HG02840 (cell line): ENCODE measurements around the gene NFXL1.

Experiments
- ATAC-seq: cut with Tn5 transposase; IDR thresholded peaks from one replicate; pipeline ENCODE4 v1.9.1; 2021; ENCODE audit warnings: mild to moderate bottlenecking, moderate library complexity, moderate number of reproducible peaks; ENCODE audit not compliant: unreplicated experiment, low FRiP score

Gene NFXL1

GRCh38 chr4:47899639-47900038 lies 14.7 kb downstream of the NFXL1 start:
- no peak for ATAC-seq

- ATAC-seq = no peak
Observed at GRCh38 chr4:47891928-47892327, 22.5 kb downstream of the NFXL1 start.

GRCh38 chr4:47882228-47882627 lies 32.2 kb downstream of the NFXL1 start:
- ATAC-seq = no peak

GRCh38 chr4:47879458-47879857 lies 34.9 kb downstream of the NFXL1 start:
- no peak for ATAC-seq

- no peak for ATAC-seq
Observed at GRCh38 chr4:47876784-47877546, 37.4 kb downstream of the NFXL1 start.

GRCh38 chr4:47876310-47876709 lies 38.1 kb downstream of the NFXL1 start:
- no peak for ATAC-seq

GRCh38 chr4:47873877-47874541 lies 40.4 kb downstream of the NFXL1 start:
- ATAC-seq = no peak

- ATAC-seq = no peak
Observed at GRCh38 chr4:47863486-47863885, 50.9 kb downstream of the NFXL1 start.

- ATAC-seq = no peak
Observed at GRCh38 chr4:47862297-47862696, 52.1 kb downstream of the NFXL1 start.

GRCh38 chr4:47860305-47860704 lies 54.1 kb downstream of the NFXL1 start:
- no peak for ATAC-seq

GRCh38 chr4:47858006-47858405 lies 56.4 kb downstream of the NFXL1 start:
- no peak for ATAC-seq

- ATAC-seq = no peak
Observed at GRCh38 chr4:47856713-47857112, 57.7 kb downstream of the NFXL1 start.

GRCh38 chr4:47855350-47855749 lies 59.0 kb downstream of the NFXL1 start:
- ATAC-seq = no peak

GRCh38 chr4:47852136-47852535 lies 62.2 kb downstream of the NFXL1 start:
- no peak for ATAC-seq

GRCh38 chr4:47849466-47849865 lies 64.9 kb downstream of the NFXL1 start:
- ATAC-seq = no peak

GRCh38 chr4:47848041-47848440 lies 66.3 kb downstream of the NFXL1 start:
- ATAC-seq = no peak

GRCh38 chr4:47842985-47843384 lies 71.4 kb downstream of the NFXL1 start:
- ATAC-seq = no peak

- no peak for ATAC-seq
Observed at GRCh38 chr4:47840291-47840690, 74.1 kb downstream of the NFXL1 start.

- ATAC-seq = peak; percentile 38
Observed at GRCh38 chr4:47839259-47839658, 75.1 kb downstream of the NFXL1 start.

- ATAC-seq = no peak
Observed at GRCh38 chr4:47838445-47838844, 75.9 kb downstream of the NFXL1 start.

- no peak for ATAC-seq
Observed at GRCh38 chr4:47837908-47838294, 76.5 kb downstream of the NFXL1 start, which contains the start of gene CORIN. TSS of gene CORIN (minus strand) at chr4:47838067. CDS start at chr4:47837949, 118 bp downstream.
